Measurements from ENCODE around the gene NXN. TPM values are rescaled to one million over a fixed set of nuclear protein-coding genes. Genes with fewer than 3 reads are reported as not detected.

NXN gene
- polyA plus RNA-seq, 3 donors: not detected

DNA sequence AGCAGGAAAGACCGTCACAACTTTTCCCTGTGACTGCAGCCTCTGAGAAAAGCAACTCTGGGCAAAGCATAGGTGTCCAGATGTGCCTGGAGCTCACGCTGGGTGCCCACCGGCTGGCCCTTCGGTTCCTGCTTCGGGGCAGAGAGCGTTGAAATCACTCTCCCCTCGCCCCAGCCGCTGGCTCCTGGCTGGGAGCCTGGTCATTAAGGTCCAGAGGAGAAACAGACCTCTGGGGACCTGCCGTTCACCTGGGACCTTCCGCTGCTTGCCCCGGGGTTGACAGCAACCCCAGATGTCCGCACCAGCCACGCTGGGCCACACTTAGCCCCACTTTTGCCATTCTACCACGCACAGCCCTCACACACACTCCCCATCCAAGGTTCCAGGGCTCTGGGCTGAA, 184.3 kb downstream of the NXN start:
- Mint-ChIP-seq H3K36me3 (peaks cover 23 to 28% of the 10 kb centered on the region in 2 donors), H3K4me3 (no peak overlapping the region), H3K27me3 (ENCODE audit: low read depth in 3 of 3) (peaks cover 4 to 7% (median 6%) of the 10 kb centered on the region in 3 donors), H3K4me1 (peaks cover 7% of the 10 kb centered on the region), H3K9me3 (peaks cover 0 to 3% (median 0%) of the 10 kb centered on the region in 7 donors), H3K27ac (no peak overlapping the region)
- H3K4me2 ChIP-seq (replicated peaks; ENCODE audit: extremely low read depth, low read length, poor library complexity, severe bottlenecking): no peak overlapping the region
- TF ChIP-seq, protein P1, sequence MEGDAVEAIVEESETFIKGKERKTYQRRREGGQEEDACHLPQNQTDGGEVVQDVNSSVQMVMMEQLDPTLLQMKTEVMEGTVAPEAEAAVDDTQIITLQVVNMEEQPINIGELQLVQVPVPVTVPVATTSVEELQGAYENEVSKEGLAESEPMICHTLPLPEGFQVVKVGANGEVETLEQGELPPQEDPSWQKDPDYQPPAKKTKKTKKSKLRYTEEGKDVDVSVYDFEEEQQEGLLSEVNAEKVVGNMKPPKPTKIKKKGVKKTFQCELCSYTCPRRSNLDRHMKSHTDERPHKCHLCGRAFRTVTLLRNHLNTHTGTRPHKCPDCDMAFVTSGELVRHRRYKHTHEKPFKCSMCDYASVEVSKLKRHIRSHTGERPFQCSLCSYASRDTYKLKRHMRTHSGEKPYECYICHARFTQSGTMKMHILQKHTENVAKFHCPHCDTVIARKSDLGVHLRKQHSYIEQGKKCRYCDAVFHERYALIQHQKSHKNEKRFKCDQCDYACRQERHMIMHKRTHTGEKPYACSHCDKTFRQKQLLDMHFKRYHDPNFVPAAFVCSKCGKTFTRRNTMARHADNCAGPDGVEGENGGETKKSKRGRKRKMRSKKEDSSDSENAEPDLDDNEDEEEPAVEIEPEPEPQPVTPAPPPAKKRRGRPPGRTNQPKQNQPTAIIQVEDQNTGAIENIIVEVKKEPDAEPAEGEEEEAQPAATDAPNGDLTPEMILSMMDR (IDR thresholded peaks at IDR 0.05): no peak
- intact Hi-C loops (cut with micrococcal nuclease): loop anchor here (5.0 kb wide), 2 partner anchors 187 to 202 kb away; partner anchors contain the start of gene TIMM22 (in 1 of the 2)
- no peak overlapping the region for H2AFZ ChIP-seq (ENCODE audit: insufficient read depth, low read depth, low read length, poor library complexity, severe bottlenecking)
- no peak for DNase-seq
- no peaks in the 10 kb centered on the region for H4K20me1 ChIP-seq (ENCODE audit: insufficient read depth, low read length)
- no peaks in the 10 kb centered on the region for H3K9me3 ChIP-seq (replicated peaks in 1 of 2; ENCODE audit: control insufficient read depth in 1 of 2, insufficient read depth in 1 of 2, low read length in 2 of 2)
- H3K4me3 ChIP-seq (replicated peaks in 1 of 3; ENCODE audit: low read depth in 2 of 3, low read length in 3 of 3): no peak overlapping the region
- peaks cover 18 to 24% of the 10 kb centered on the region in 2 donors for H3K36me3 ChIP-seq (replicated peaks in 1 of 2; ENCODE audit: control insufficient read depth in 1 of 2, insufficient read depth in 2 of 2, low read length in 2 of 2)
- H3K4me1 ChIP-seq (ENCODE audit: control insufficient read depth in 1 of 2, insufficient read depth in 2 of 2, low read length in 2 of 2): no peaks in the 10 kb centered on the region
- no peaks in the 10 kb centered on the region for H3K79me2 ChIP-seq (ENCODE audit: insufficient read depth, low read length)
- H3K27ac ChIP-seq (ENCODE audit: low read depth in 1 of 2, low read length in 2 of 2): no peak overlapping the region
- no peak overlapping the region for H3K9ac ChIP-seq (ENCODE audit: insufficient read depth, low read length, poor library complexity, severe bottlenecking)
- H3K27me3 ChIP-seq (ENCODE audit: control insufficient read depth in 2 of 2, insufficient read depth in 2 of 2, low read length in 2 of 2): no peaks in the 10 kb centered on the region
- WGBS (ENCODE audit: insufficient coverage): 90% methylated on average over 11 of the region's 14 CpGs

DNA sequence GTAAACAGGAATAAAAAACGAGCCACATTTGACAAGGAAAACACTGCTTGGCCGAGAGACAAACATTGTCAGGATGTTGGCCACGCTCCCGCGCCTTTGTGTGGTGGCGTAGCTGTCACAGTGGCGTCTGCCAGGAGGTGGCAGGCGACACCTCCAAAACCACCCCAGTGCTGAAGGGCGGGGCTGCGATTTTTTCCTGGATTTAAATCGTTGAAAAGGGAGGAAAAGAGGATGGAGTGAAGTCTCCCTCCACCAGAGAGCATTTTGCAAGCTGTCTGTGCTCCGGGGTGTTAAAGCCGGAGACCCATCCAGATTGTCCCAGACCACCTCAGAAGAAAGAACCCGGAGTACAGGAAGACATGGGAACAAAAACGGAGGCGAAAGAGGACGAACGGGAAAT, 184.7 kb downstream of the NXN start:
- H4K20me1 ChIP-seq (ENCODE audit: insufficient read depth, low read length): no peaks in the 10 kb centered on the region
- WGBS (ENCODE audit: insufficient coverage): 31% methylated on average over 8 of the region's 18 CpGs
- Mint-ChIP-seq H3K27ac (no peak overlapping the region), H3K27me3 (ENCODE audit: low read depth in 3 of 3) (peaks cover 4 to 7% (median 6%) of the 10 kb centered on the region in 3 donors), H3K4me1 (peaks cover 7% of the 10 kb centered on the region), H3K4me3 (peak overlapping the region in 1 of 2 donors; percentile 51), H3K36me3 (peaks cover 27 to 32% of the 10 kb centered on the region in 2 donors), H3K9me3 (peaks cover 0 to 3% (median 0%) of the 10 kb centered on the region in 7 donors)
- DNase-seq: peak in 2 of 3 donors; percentile 16 to 34
- H3K4me1 ChIP-seq (ENCODE audit: control insufficient read depth in 1 of 2, insufficient read depth in 2 of 2, low read length in 2 of 2): no peaks in the 10 kb centered on the region
- H3K9ac ChIP-seq (ENCODE audit: insufficient read depth, low read length, poor library complexity, severe bottlenecking): no peak overlapping the region
- H3K4me3 ChIP-seq (replicated peaks in 1 of 3; ENCODE audit: low read depth in 2 of 3, low read length in 3 of 3): no peak overlapping the region
- no peaks in the 10 kb centered on the region for H3K27me3 ChIP-seq (ENCODE audit: control insufficient read depth in 2 of 2, insufficient read depth in 2 of 2, low read length in 2 of 2)
- H3K36me3 ChIP-seq (replicated peaks in 1 of 2; ENCODE audit: control insufficient read depth in 1 of 2, insufficient read depth in 2 of 2, low read length in 2 of 2): peaks cover 22 to 28% of the 10 kb centered on the region in 2 donors
- intact Hi-C loops (cut with micrococcal nuclease): loop anchor here (5.0 kb wide), 2 partner anchors 187 to 202 kb away; partner anchors contain the start of gene TIMM22 (in 1 of the 2)
- no peaks in the 10 kb centered on the region for H3K79me2 ChIP-seq (ENCODE audit: insufficient read depth, low read length)
- no peak overlapping the region for H3K4me2 ChIP-seq (replicated peaks; ENCODE audit: extremely low read depth, low read length, poor library complexity, severe bottlenecking)
- H3K9me3 ChIP-seq (replicated peaks in 1 of 2; ENCODE audit: control insufficient read depth in 1 of 2, insufficient read depth in 1 of 2, low read length in 2 of 2): no peaks in the 10 kb centered on the region
- TF ChIP-seq, protein P1 (IDR thresholded peaks at IDR 0.05): peak; percentile 62
- H2AFZ ChIP-seq (ENCODE audit: insufficient read depth, low read depth, low read length, poor library complexity, severe bottlenecking): no peak overlapping the region
- H3K27ac ChIP-seq (ENCODE audit: low read depth in 1 of 2, low read length in 2 of 2): no peak overlapping the region
